GM18508 (cell line): ENCODE results near the gene GNAI1.
"Not testable (repeated sequence)": the region's sequence is repeated elsewhere in the genome, so short reads cannot be mapped to it uniquely, and the experiment has no call there.

Experiments used
- ATAC-seq: cut with Tn5 transposase; IDR thresholded peaks from one replicate; pipeline ENCODE4 v1.9.1; 2021; ENCODE audit warnings: moderate number of reproducible peaks; ENCODE audit not compliant: insufficient read depth, unreplicated experiment

Gene GNAI1

DNA sequence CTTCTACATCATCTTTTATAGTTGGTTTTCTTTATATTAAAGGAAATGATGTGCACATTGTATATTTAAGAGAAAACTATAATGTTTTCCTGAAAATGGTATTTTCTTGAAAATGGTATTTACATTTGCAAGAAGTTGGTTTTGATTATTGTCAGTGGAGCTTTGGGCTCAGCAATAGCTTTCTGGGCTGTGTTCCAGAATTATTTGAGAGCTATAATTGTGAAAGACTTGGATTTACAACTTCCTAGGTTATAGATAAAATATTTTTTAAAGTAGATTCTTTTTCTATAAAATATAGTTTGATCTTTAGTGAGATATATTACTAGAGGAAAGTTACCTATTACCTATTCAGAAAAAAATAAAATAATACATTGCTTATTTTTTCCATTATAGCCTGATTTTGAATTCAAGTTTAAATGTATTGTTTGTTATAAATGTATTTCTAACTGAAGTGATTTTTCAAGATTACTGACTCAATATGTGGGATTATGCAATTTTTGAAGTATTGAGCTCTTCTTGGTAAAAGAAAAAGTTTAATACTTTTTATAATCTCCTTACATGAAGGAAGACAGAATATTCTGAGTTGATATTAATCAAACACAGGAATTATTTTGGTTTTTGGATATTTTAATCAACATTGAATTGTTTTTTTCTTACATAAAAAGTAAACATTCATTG is 20.2 kb downstream of the GNAI1 start:
- no peak for ATAC-seq

DNA sequence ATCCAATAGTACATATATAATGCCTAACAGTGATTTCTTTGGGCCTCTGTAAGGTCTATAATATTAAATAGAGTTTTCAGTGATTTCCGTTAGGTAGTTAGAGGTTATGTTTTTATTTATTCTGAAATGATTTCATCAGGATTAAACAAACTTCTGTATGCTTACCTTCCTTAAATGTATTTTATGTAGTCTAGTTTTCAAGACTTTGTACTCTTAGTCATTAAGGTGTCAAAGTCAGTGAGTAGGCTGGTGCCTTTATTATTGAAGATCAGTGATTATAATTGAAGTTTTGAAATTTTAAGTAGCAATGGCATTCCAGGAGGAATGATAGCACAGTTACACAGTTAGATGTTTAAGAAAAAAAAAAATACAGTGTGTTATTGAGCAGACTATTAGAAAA is 20.7 kb downstream of the GNAI1 start:
- no peak for ATAC-seq

DNA sequence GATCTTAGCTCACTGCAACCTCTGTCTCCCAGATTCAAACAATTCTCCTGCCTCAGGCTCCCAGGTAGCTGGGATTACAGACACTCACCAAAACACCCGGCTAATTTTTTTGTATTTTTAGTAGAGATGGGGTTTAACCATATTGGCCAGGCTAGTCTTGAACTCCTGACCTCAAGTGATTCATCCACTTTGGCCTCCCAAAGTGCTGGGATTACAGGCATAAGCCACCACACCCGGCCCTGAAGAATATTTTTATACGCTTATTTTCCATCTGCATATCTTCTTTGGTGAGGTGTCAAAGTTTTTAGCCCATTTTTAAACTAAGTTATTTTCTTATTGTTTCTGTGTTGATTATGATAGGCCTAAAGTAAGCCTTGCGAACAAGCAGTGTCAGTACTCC is 23.1 kb downstream of the GNAI1 start:
- not testable (repeated sequence) for ATAC-seq

DNA sequence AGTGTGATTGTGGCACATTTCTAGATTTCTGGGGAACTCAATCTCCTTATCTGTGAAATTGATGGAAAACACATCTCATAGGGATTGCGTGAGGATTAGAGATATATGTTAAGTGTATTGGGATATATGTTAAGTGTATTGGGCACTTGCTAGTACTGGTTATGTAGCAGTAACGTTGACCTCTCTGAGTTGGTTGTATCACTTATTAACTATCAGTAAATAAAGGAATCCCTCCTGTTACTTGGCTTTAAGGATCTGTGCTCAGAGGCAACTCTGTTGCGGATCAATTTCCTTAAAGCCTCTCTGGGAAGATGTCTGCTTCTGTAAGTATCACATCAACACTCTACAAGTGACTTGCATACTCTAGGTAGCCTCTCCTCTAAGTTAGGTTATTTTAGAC is 25.2 kb downstream of the GNAI1 start:
- no peak for ATAC-seq

DNA sequence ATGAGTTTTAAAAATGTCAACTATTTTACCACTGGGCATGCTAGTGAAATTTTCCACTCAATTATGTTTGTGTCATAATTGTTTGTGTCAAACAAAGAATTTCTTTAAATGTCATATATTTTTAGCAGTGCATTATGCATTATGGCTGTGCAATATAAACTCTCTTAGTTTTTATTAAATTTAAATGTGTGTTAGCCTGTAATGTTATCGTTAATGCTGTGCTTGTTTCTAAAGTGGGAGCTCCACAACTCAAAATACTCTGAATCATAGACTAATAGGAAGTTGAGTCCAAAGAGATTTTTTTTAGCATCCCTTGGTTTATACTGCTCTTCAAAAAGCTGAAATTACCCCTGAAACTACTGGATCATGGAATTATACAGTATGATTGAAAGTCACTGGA is 26.8 kb downstream of the GNAI1 start:
- ATAC-seq: no peak

DNA sequence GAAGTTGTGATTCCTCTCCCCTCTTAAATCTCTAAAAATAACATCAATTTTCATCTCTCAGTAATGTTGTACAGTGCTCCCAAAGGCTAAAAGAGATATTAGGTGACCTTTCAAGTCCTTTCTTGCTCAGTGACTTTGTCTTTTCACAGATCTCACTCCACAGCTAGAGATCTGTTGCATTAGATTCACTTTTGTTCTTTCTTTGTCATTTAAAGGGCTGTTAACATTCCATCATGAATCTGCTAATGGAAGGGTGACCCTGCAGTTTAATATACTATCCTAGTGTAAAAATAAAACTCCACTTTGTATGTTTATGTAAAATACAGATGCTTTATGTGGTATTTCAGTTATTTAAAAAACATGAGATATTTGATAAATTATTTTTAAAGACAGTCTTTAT is 30.5 kb downstream of the GNAI1 start:
- ATAC-seq: no peak

DNA sequence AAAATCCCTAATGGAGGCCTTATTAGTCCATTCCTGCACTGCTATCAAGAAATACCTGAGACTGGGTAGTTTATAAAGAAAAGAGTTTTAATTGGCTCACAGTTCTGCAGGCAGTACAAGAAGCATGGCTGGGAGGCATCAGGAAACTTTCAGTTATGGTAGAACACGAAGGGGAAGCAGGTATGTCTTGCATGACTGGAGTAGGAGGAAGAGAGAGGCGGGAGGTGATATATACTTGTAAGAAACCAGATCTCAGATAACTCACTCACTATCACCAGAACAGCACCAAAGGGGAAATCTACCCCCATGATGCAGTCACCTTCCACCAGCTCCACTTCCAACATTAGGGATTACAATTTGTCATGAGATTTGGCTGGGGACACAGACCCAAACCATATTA is 35.8 kb downstream of the GNAI1 start:
- ATAC-seq: no peak

DNA sequence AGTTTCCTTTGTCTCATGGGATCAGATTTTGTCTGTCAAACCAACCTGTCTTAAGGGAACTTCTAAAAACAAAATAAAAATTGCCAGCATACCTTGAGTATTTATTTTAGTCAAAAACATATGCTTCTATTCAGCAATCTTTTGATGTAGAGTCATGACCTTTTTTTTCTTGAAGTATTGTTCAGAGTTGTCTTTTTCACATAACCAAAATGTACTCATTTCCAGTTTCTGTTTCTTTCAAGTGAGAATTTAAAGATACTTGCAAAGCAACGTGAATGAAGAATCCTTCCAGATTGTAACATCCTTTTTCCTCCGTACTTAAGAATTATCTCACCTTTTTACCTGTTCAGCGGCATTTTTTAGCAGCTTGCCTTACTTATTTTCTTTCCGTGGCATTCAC is 37.8 kb downstream of the GNAI1 start:
- no peak for ATAC-seq

DNA sequence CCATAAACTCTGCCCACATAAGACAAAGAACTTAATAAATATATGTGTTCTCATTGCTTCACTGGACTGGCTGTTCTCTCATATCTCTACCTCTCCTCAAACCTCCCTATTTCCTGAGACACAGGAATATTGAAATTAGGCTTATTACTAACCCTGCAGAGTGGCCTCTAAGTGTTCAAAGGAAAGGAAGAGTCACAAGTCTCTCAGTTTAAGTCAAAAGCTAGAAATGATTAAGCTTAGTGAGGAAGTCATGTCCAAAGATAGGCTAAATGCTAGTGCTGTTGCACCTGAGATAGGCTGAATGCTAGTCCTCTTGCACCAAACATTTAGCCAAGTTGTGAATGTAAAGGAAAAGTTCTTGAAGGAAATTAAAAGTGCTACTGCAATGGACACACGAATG is 41.1 kb downstream of the GNAI1 start:
- ATAC-seq: peak; percentile 87

DNA sequence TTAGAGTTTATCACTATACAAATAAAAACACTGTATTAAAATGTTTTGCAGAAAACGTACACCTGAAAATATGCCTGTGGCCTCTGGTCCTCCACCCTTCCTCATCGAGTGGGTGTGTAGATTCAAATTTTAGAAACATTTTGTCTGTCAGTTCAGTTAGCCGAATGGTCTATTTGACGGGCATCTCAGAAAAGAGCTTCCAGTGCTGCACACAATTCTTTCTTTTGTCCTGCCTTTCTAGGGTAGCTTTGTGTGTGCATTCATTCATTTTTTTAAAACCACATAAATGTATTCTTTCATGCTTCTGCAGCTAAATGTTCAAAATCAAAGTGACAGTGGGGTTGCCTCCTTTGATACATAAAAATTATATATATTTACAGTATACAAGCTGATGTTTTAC is 46.8 kb downstream of the GNAI1 start:
- no peak for ATAC-seq

DNA sequence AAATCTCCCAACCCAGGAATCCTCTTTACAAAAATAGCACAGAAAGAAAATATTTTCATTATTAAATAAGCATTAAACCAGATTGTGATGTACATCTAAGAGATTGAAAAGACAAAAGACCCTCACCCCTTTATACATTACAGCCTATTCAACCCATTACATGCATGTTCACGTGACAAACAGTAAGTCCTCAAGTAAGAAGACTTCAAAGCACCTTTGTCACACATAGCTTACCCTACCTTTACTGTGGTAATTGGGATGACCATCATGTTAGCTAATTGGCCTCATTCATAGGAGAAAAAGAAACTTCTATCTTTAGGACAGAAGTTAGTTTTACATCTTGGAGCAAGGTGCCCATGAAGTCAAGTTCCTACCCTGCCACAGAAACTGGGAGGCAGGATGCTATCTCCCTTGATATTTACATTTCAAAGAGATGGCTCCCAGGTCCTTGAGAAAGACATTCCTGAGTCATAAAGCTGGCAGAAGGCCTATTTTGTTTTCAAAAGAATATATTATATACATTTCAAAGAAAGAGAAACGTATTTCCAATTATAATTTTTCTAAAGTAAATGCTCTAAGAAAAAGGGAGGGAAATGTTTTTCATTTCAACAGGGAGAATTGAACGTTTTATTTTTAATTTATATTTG is 48.1 kb downstream of the GNAI1 start:
- ATAC-seq: no peak

DNA sequence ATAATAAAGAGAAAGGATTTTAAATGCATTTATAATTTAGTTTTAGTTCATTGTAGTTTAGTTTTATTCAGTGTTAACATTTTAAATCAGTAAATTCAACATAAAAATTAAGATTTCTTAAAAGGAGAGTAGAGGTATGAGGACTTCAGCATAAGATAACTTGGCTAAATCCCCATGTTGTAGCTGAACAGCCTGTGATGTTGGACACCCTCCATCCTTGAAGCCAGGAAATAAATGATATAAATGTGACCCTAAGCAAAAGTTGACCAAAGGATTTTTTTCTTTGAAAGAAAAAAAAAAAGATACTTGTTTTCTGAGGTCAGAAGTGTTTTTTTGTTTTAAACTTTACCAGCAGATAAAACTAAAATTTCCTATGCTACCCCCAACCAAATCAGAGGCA is 48.7 kb downstream of the GNAI1 start:
- no peak for ATAC-seq

DNA sequence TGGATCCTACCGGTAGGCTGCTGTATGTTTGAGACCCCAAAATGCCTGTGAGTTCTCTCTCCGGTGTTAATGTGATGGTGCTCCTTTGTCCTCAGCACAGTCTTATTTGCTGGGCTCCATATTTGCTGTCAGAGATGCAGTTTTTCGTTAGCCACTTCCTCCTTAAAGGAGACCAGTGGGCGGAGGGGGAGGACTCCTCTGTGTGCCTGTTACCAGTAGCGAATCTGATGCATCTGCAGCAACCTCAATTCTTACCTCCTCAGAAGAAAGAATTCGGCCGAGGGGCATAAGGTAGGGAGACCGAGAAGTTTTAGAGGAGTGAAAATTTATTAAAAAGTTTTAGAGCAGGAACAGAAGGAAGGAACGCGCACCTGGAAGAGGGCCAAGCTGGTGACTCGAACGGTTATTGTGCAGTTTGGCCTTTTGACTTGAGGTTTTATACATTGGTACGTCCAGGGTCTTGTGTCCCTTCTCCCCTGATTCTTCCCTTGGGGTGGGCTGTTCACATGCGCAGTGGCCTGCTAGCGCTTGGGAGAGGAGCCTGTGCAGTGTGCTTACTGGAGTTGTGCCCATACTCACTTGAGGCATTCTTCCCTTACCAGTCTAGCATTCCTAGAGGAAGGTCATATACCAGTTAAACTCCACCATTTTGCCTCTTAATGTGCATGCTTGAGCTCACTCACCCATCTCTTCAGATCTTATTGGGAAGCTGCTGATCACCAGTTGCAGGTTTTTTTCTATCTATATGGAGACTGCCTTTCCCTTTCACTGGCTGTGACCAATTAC is 49.5 kb downstream of the GNAI1 start:
- ATAC-seq: no peak

DNA sequence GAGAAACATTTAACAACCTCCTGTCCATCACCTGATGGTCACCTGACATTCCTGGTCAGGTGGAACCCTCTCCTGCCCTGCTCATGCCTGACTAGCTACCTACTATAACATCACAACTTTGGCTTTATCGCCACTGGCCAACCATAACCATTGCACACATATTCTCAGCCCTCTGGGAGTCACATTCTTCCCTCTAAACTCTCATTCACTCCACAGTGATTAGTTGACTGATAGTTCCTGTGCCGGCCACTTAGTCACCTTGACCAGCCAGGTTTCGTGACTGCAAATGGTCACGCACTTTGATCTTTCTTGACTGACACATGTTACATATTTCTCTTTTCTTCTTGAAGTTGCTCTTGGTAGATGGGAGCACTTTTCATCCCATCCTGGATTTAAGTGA is 50.1 kb downstream of the GNAI1 start:
- ATAC-seq: no peak

DNA sequence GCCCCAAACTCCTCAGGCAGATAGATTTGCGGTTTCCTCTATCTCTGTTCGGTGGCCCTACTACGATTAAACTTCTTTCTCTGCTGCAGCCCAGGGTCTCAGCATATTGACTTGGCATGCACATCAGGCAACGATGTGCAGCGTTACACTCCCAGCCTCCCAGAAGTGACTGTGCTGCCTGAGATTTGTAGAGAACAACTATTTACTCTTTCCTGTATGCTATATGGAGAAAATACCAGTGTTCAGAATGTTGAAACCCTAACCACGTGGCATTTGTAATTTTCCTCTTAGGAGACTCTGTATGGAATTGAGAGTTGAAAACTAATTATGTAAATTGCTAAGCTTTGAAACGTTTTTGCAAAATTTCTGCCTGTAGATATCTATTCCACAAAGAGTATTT is 50.9 kb downstream of the GNAI1 start:
- no peak for ATAC-seq

DNA sequence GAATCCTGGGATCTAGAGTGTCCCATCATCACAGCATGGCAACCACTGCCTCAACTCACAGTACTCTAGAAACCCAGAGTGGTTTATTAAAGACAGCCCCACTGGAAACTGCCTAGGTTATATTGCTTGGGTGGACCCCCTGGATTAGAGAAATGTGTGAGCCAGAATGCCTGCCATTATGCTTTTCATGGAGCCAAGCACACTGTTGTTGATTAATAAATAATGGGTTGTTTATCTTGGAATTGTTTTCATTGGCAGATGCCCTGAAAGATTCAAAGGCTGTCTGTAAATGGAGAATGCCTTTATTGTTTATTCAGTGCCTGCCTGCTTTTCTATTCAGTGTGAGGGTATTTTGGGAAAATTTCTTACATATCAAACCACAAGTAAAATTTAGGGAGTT is 52.1 kb downstream of the GNAI1 start:
- ATAC-seq: no peak

DNA sequence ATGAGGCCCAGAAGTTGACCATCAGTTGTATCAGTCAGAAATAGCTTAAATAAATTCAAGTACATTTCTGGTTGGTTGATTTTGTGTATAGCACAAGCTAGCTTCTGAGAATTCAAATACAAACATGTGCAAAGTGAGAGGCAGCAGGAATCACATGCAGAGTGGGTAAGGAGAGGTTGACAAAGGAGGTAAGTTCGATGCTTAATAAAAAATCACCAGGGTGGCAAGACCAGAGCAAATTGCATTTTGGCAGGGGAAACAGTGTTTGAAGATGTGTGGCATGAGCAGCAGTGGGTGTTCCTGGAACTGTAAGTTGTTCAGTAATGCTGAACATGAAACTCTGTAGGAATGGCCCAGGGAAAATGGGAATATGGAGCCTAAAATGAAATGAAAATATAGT is 52.6 kb downstream of the GNAI1 start:
- ATAC-seq: no peak

DNA sequence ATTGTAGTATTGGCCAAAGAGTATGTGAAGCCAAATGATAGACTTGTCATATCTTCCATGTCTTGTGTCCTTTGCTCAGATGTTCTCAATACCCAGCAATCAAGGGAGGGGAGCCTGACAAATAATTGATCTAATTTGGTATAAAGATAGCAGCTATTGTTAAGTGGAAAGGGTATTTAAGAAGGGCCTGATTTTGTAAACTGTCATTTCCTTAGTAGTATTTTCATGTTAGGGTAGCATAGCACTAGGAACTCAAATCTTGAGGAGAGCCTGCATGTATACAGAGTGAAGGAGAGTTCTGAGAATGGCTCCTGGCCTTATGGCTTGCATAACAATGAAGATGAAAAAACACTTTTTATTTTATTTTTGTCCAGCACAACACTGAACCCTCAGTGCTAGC is 53.1 kb downstream of the GNAI1 start:
- no peak for ATAC-seq

DNA sequence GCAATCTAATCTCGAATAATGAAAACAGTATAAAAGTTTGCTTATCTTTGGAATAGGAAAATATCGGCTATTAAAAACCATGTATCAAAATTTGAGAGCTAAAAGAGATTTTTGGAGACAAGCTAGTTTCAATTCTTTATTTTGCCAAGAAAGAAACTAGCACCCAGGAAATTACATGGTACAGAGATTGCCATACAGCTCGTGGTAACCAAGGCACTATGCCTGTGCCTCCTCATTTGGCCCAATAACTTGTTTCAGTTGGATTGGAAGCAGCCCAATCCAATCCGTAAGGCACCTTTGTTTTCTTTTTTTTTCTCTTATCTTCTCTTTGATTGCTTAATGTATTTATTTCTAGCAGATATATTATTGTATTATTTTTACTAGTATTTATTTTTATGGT is 55.0 kb downstream of the GNAI1 start:
- ATAC-seq: no peak

DNA sequence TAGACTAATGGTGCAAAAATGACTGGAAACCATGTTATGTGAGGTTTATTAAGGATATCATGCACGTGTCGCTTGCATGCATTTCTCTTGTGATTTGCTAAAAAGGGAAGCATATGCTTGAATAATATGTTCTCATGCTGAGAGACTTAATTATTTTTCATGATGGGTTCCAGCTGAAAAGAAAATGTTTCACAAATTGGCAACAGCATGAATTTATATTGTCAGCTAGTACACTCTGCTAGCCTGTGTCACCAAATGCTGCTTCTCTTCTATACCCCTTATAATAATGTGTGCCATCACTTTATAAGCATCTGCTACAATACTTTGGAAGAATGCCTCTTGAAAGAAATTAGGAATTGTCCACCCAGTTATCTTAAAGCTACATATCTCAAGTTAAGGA is 63.0 kb downstream of the GNAI1 start:
- ATAC-seq: no peak

DNA sequence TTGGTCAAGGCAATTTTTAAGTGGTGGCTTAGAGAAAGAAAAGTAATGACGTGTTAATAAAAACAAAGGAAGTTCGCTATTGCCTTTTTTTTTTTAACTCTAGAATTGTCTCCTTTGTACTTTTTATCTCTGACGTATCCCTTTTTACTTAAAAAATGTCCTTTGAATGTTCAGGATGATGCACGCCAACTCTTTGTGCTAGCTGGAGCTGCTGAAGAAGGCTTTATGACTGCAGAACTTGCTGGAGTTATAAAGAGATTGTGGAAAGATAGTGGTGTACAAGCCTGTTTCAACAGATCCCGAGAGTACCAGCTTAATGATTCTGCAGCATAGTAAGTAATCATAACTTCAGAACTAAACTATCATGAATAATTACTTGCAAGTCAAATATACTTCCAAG is 64.4 kb downstream of the GNAI1 start:
- no peak for ATAC-seq

DNA sequence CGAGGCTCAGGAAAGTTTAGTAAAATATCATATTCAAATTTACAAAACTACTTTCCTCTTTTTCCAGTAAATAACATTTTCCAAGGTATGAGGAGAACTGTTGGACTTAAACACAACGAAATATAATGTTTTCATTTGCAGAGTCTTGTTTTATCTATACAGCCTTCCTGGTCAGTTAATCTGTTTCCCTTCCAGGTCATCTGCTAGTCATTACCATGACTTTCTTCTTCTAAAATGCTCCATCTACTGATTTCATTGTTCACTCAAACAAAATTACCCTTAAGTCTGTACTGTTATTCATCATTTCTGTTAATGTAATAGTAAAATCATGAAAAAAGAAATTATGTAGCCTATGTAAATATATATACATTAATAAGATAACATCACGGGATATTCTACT is 69.8 kb downstream of the GNAI1 start:
- no peak for ATAC-seq
